Calu3 (cell line): ENCODE measurements around the gene PPARG. TPM values are rescaled to one million over a fixed set of nuclear protein-coding genes. Genes with fewer than 3 reads are reported as not detected.
A peak's percentile ranks its signal among the peaks of the same experiment; 100 is the strongest.

Experiments
- BruUV-seq: library from RNA; stranded (reverse); fragments of 400-500 nt; replicated peaks from 2 replicates; lab custom pipeline; 2021; lab: Mats Ljungman, UMichigan
- CTCF ChIA-PET: fragments of 300-600 bp; sonication (Branson Sonifier 250); formaldehyde crosslinking; loops from one replicate; lab custom pipeline; 2022; ENCODE audit warnings: antibody characterized with exemption; lab: Charles Lee
- DNase-seq: peaks from one replicate; pipeline ENCODE4 v3.0.0; 2022
- H3K27ac Mint-ChIP-seq: one replicate; pipeline ENCODE4 v1.8.0; 2022; ENCODE audit warnings: mixed read lengths; ENCODE audit not compliant: unreplicated experiment
- H3K27me3 Mint-ChIP-seq: one replicate; pipeline ENCODE4 v1.8.0; 2022; ENCODE audit warnings: mixed read lengths; ENCODE audit not compliant: unreplicated experiment
- H3K36me3 Mint-ChIP-seq: one replicate; pipeline ENCODE4 v1.8.0; 2022; ENCODE audit warnings: mild to moderate bottlenecking, moderate library complexity, mixed read lengths; ENCODE audit not compliant: insufficient read depth, unreplicated experiment
- H3K4me1 Mint-ChIP-seq: one replicate; pipeline ENCODE4 v1.8.0; 2022; ENCODE audit warnings: mild to moderate bottlenecking, low read depth, mixed read lengths; ENCODE audit not compliant: unreplicated experiment
- H3K4me3 Mint-ChIP-seq: one replicate; pipeline ENCODE4 v1.8.0; 2022; ENCODE audit warnings: mild to moderate bottlenecking, low read depth, moderate library complexity, mixed read lengths; ENCODE audit not compliant: unreplicated experiment
- H3K9me3 Mint-ChIP-seq: one replicate; pipeline ENCODE4 v1.8.0; 2022; ENCODE audit warnings: low read depth, mixed read lengths; ENCODE audit not compliant: unreplicated experiment
- intact Hi-C: fragments of 100-400 bp; cut with micrococcal nuclease; formaldehyde crosslinking; loops from one replicate; pipeline ENCODE4 v1.10.0; 2022; ENCODE audit not compliant: unreplicated experiment
- total RNA-seq: library from RNA; stranded (reverse); gene quantifications from 2 replicates; pipeline ENCODE4 v1.2.3, GENCODE V29; 2022
- TF ChIP-seq, protein P1 (sequence below): fragments of 200-600 bp; IDR thresholded peaks from one replicate; pipeline ENCODE4 v1.8.0; 2022; ENCODE audit warnings: antibody characterized with exemption; ENCODE audit not compliant: unreplicated experiment

The PPARG gene
- total RNA-seq, 1 experiment from 2014 or later: 85.8 TPM

DNA sequence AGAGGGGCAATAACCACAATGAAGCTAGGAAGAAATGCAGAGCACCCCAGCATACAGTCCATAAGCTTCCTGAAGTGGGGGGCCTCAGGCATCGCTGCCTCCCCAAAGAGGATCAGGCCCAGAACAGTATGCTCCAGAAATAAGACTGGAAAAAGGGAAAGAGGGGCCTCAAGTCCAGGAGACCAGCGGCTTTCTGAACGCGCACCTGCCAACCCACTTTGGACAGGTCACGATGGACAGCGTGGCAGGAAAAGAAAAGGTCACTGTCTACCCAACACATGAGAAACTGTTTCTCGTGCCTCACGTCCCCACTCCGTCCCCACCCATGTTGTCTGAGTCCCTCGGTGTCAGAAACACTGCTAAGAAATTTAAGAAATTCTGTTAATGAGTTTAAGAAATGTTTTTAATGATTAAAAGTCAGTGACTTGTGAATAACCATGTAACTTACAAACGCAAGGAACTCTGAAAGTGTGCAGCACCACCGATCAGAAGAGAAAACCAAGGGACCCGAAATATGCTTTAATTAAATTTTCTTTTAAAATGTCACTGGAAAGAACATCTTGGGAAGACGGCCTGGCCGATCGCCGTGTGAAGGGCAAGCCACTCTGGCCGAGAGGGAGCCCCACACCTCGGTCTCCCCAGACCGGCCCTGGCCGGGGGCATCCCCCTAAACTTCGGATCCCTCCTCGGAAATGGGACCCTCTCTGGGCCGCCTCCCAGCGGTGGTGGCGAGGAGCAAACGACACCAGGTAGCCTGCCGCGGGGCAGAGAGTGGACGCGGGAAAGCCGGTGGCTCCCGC is 1.7 kb upstream of the PPARG start:
- H3K36me3 Mint-ChIP-seq: peaks cover 60% of the 10 kb centered on the region
- BruUV-seq: TSS peak; percentile 47
- TF ChIP-seq, protein P1, sequence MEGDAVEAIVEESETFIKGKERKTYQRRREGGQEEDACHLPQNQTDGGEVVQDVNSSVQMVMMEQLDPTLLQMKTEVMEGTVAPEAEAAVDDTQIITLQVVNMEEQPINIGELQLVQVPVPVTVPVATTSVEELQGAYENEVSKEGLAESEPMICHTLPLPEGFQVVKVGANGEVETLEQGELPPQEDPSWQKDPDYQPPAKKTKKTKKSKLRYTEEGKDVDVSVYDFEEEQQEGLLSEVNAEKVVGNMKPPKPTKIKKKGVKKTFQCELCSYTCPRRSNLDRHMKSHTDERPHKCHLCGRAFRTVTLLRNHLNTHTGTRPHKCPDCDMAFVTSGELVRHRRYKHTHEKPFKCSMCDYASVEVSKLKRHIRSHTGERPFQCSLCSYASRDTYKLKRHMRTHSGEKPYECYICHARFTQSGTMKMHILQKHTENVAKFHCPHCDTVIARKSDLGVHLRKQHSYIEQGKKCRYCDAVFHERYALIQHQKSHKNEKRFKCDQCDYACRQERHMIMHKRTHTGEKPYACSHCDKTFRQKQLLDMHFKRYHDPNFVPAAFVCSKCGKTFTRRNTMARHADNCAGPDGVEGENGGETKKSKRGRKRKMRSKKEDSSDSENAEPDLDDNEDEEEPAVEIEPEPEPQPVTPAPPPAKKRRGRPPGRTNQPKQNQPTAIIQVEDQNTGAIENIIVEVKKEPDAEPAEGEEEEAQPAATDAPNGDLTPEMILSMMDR: no peak
- CTCF ChIA-PET: interaction anchor here (0.7 to 0.9 kb wide), 3 partner anchors 9 to 526 kb away, joined by 3 read pairs; no protein-coding TSS in a partner anchor
- peak overlapping the region; percentile 84 for H3K27ac Mint-ChIP-seq
- H3K9me3 Mint-ChIP-seq: no peaks in the 10 kb centered on the region
- peaks cover 10% of the 10 kb centered on the region for H3K4me1 Mint-ChIP-seq
- peak; percentile 68 for DNase-seq
- H3K27me3 Mint-ChIP-seq: no peaks in the 10 kb centered on the region
- H3K4me3 Mint-ChIP-seq: peak overlapping the region; percentile 81
- intact Hi-C loops: loop anchor here (5.0 kb wide), 4 partner anchors 65 to 195 kb away; partner anchors contain the start of gene TSEN2

DNA sequence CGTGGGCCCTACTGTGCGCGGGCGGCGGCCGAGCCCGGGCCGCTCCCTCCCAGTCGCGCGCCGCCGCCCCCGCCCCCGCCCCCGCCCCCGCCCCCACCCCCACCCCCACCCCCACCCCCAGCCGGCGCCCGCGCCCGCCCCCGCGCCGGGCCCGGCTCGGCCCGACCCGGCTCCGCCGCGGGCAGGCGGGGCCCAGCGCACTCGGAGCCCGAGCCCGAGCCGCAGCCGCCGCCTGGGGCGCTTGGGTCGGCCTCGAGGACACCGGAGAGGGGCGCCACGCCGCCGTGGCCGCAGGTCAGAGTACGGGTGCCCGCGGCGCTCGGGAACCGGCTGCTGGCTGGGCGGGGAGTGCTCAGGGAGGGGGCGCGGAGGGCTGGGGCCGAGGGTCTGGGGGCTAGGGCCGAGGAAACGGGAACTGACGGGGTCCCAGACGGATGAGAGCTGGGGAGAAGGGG is 1.1 kb upstream of the PPARG start:
- BruUV-seq: no TSS peak
- Mint-ChIP-seq H3K4me1 (peaks cover 16% of the 10 kb centered on the region), H3K4me3 (peak overlapping the region; percentile 81), H3K9me3 (no peaks in the 10 kb centered on the region), H3K36me3 (peaks cover 67% of the 10 kb centered on the region), H3K27me3 (no peaks in the 10 kb centered on the region), H3K27ac (peak overlapping the region; percentile 84)
- peak; percentile 63 for DNase-seq
- TF ChIP-seq, protein P1: no peak
- CTCF ChIA-PET: interaction anchor here (0.7 kb wide), 1 partner anchor 100 kb away, joined by 3 read pairs; no protein-coding TSS in a partner anchor
- intact Hi-C loops: loop anchor here (5.0 kb wide), 4 partner anchors 65 to 195 kb away; partner anchors contain the start of gene TSEN2

DNA sequence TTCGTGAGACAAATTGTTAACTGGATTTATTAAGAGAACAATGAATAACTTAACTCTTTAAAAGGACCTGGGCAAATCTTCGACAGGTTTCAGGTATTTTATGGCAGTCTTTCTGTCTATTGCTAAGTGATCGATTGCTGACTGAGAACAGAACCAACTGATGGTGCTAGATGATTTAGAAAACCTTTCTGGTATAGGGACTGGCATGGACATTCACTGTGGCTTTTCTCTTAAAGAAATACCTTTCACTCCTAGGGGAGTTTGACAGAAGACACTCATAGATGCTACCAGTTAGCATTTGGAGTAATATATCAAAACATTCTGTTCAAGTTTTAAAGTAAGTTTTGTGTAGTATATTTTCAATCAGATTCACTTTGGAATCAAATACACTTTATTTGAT is 654 bp downstream of the PPARG start:
- Mint-ChIP-seq H3K9me3 (no peaks in the 10 kb centered on the region), H3K36me3 (peaks cover 78% of the 10 kb centered on the region), H3K27ac (peak overlapping the region; percentile 92), H3K4me1 (peaks cover 31% of the 10 kb centered on the region), H3K4me3 (peak overlapping the region; percentile 81), H3K27me3 (no peaks in the 10 kb centered on the region)
- TF ChIP-seq, protein P1: no peak
- no TSS peak for BruUV-seq
- CTCF ChIA-PET: interaction anchor here (1.0 to 1.2 kb wide), 3 partner anchors 95 to 190 kb away, joined by 3 to 5 read pairs (median 3); no protein-coding TSS in a partner anchor
- no peak for DNase-seq
- intact Hi-C loops: loop anchor here (5.0 kb wide), 4 partner anchors 67 to 193 kb away; partner anchors contain the start of gene TSEN2

DNA sequence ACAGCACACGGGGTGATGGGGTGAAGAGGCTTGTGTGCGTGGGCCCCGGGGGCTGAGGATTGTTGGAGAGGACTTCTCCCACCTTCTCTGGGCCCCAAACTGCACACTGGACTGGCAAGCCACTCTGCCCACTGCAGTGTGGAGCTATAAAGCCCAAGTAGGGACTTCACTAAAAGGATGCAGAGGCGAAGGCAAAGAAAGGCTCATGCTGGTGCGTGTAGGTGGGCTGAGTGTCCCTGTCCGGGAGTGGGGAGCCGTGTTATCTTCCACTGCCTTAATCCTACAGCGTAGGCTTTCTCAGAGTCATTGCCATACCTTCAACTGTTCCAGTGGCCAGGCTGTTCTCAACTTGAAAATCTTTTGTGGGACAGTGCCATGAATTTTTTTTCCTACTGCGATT is 3.9 kb downstream of the PPARG start:
- H3K27ac Mint-ChIP-seq: peak overlapping the region; percentile 92
- intact Hi-C loops: loop anchor here (1.0 to 5.0 kb wide), 2 partner anchors 8 to 115 kb away; no protein-coding TSS in a partner anchor
- CTCF ChIA-PET: interaction anchor here (1.1 kb wide), 1 partner anchor 186 kb away, joined by 10 read pairs; no protein-coding TSS in a partner anchor
- no peaks in the 10 kb centered on the region for H3K27me3 Mint-ChIP-seq
- H3K9me3 Mint-ChIP-seq: no peaks in the 10 kb centered on the region
- BruUV-seq: no TSS peak
- DNase-seq: no peak
- H3K4me1 Mint-ChIP-seq: peaks cover 31% of the 10 kb centered on the region
- TF ChIP-seq, protein P1: no peak
- H3K4me3 Mint-ChIP-seq: peak overlapping the region; percentile 84
- H3K36me3 Mint-ChIP-seq: peaks cover 62% of the 10 kb centered on the region
